Measurements from ENCODE around the gene HRH2. TPM values are rescaled to one million over a fixed set of nuclear protein-coding genes. Genes with fewer than 3 reads are reported as not detected.
"Not testable (repeated sequence)": the region's sequence is repeated elsewhere in the genome, so short reads cannot be mapped to it uniquely, and the experiment has no call there.

Gene HRH2
- total RNA-seq, 1 experiment from 2014 or later = 9.3 TPM

DNA sequence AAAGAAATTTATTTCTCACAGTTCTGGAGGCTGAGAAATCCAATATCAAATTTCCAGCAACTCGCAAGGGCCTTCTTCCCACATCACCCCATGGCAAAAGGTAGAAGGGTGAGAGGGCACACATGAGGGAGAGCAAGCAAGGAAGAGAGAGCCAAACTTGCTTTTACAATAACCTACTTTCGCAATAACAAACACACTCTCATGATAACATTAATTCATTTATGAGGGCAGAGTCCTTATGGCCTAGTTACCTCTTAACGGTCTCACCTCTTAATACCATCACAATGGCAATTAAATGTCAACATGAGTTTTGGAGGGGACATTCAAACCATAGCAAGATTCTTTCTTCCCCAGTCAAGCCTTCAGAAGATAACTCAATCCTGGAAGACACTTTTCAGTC lies 11.6 kb upstream of the HRH2 start:
- H3K27me3 Mint-ChIP-seq (ENCODE audit: low read depth) = peaks cover 9% of the 10 kb centered on the region; the same call in 1 of the 2 replicates
- ATAC-seq = no peak
- no peak overlapping the region for H3K4me3 Mint-ChIP-seq
- H3K9me3 Mint-ChIP-seq = peaks cover 51% of the 10 kb centered on the region
- peaks cover 48% of the 10 kb centered on the region for H3K36me3 Mint-ChIP-seq
- ChIA-PET CTCF (interaction anchor here (0.9 kb wide), 1 partner anchor 51 kb away, joined by 3 read pairs; no protein-coding TSS in a partner anchor), POLR2A (no interaction called here)
- TF ChIP-seq, protein P1, sequence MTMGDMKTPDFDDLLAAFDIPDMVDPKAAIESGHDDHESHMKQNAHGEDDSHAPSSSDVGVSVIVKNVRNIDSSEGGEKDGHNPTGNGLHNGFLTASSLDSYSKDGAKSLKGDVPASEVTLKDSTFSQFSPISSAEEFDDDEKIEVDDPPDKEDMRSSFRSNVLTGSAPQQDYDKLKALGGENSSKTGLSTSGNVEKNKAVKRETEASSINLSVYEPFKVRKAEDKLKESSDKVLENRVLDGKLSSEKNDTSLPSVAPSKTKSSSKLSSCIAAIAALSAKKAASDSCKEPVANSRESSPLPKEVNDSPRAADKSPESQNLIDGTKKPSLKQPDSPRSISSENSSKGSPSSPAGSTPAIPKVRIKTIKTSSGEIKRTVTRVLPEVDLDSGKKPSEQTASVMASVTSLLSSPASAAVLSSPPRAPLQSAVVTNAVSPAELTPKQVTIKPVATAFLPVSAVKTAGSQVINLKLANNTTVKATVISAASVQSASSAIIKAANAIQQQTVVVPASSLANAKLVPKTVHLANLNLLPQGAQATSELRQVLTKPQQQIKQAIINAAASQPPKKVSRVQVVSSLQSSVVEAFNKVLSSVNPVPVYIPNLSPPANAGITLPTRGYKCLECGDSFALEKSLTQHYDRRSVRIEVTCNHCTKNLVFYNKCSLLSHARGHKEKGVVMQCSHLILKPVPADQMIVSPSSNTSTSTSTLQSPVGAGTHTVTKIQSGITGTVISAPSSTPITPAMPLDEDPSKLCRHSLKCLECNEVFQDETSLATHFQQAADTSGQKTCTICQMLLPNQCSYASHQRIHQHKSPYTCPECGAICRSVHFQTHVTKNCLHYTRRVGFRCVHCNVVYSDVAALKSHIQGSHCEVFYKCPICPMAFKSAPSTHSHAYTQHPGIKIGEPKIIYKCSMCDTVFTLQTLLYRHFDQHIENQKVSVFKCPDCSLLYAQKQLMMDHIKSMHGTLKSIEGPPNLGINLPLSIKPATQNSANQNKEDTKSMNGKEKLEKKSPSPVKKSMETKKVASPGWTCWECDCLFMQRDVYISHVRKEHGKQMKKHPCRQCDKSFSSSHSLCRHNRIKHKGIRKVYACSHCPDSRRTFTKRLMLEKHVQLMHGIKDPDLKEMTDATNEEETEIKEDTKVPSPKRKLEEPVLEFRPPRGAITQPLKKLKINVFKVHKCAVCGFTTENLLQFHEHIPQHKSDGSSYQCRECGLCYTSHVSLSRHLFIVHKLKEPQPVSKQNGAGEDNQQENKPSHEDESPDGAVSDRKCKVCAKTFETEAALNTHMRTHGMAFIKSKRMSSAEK (CRISPR knock-in tag; IDR thresholded peaks at IDR 0.05; ENCODE audit: borderline replicate concordance) = no peak
- H3K4me1 Mint-ChIP-seq = no peaks in the 10 kb centered on the region; the same call in 1 of the 2 replicates
- H3K27ac Mint-ChIP-seq = no peak overlapping the region
- no peak for DNase-seq (ENCODE audit: low spot score)

DNA sequence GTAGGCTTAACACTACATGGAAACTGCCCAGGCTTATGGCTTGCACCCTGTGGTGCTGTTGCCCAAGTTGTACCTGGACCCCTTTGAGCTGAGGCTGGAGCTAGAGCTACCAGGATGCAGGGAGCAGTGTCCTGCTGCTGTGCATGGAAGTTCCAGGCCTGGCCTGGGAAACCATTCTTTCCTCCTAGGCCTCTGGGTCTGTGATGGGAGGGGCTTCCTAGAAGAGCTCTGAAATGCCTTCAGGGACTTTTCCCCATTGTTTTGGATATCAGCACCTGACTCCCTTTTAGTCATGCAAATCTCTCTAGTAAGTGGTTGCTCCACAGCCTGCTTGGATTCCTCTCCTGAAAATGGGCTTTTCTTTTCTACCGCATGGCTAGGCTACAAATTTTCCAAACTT lies 7.9 kb upstream of the HRH2 start:
- ATAC-seq = peak; percentile 44; the same call in 1 of the 2 replicates
- TF ChIP-seq FOXJ3 (CRISPR knock-in tag; IDR thresholded peaks at IDR 0.05; ENCODE audit: borderline replicate concordance) (no peak), NFYB (CRISPR knock-in tag; conservative IDR thresholded peaks at IDR 0.05; ENCODE audit: low read depth) (no peak), GABPB1 (CRISPR knock-in tag; IDR thresholded peaks at IDR 0.05) (no peak), NR1H2 (CRISPR knock-in tag; IDR thresholded peaks at IDR 0.05) (no peak), TEAD1 (CRISPR knock-in tag; IDR thresholded peaks at IDR 0.05) (no peak), SOX15 (CRISPR knock-in tag; IDR thresholded peaks at IDR 0.05) (no peak), CBFB (CRISPR knock-in tag; IDR thresholded peaks at IDR 0.05; ENCODE audit: low read depth) (no peak)
- TF ChIP-seq, protein P2, sequence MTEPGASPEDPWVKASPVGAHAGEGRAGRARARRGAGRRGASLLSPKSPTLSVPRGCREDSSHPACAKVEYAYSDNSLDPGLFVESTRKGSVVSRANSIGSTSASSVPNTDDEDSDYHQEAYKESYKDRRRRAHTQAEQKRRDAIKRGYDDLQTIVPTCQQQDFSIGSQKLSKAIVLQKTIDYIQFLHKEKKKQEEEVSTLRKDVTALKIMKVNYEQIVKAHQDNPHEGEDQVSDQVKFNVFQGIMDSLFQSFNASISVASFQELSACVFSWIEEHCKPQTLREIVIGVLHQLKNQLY (CRISPR knock-in tag; IDR thresholded peaks at IDR 0.05) = no peak
- TF ChIP-seq, protein P3, sequence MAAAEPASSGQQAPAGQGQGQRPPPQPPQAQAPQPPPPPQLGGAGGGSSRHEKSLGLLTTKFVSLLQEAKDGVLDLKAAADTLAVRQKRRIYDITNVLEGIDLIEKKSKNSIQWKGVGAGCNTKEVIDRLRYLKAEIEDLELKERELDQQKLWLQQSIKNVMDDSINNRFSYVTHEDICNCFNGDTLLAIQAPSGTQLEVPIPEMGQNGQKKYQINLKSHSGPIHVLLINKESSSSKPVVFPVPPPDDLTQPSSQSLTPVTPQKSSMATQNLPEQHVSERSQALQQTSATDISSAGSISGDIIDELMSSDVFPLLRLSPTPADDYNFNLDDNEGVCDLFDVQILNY (CRISPR knock-in tag; IDR thresholded peaks at IDR 0.05) = no peak
- Mint-ChIP-seq H3K27me3 (ENCODE audit: low read depth) (peaks cover 20% of the 10 kb centered on the region), H3K27ac (no peak overlapping the region), H3K4me1 (peaks cover 15% of the 10 kb centered on the region), H3K36me3 (peaks cover 56% of the 10 kb centered on the region), H3K4me3 (no peak overlapping the region), H3K9me3 (peaks cover 64% of the 10 kb centered on the region)
- DNase-seq (ENCODE audit: low spot score) = no peak
- ChIA-PET CTCF (interaction anchor here (2.4 kb wide), 1 partner anchor 116 kb away, joined by 10 read pairs; no protein-coding TSS in a partner anchor), POLR2A (no interaction called here)

DNA sequence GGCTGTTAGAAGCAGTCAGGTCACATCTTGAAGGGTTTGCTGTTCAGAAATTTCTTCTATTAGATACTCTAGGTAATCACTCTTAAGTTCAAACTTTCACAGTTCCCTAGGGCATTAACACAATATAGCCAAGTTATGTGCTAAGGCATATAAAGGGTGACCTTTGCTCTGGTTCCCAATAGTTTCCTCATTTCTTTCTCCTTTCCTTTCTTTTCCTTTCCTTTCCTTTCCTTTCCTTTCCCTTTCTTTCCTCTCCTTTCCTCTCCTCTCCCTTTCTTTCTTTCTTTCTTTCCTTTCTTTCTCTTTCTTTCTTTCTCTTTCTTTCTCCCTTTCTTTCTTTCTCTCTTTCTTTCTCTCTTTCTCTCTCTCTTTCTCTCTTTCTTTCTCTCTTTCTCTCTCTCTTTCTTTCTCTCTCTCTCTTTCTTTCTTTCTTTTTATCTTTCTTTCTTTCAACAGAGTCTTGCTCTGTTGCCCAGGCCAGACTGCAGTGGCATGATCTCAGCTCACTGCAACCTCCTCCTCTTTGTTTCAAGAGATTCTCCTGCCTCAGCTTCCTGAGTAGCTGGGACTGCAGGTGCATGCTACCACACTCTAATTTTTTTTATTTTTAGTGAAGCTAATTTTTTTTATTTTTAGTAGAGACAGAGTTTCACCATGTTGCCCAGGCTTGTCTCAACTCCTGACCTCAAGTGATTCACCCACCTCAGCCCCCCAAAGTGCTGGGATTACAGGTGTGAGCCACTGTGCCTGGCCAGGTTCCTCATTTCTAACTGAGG lies 7.3 kb upstream of the HRH2 start:
- ATAC-seq; POLR2A ChIA-PET; DNase-seq (ENCODE audit: low spot score); H3K4me3 Mint-ChIP-seq; H3K27ac Mint-ChIP-seq: not testable (repeated sequence)
- CTCF ChIA-PET = interaction anchor here (2.4 kb wide), 1 partner anchor 117 kb away, joined by 10 read pairs; no protein-coding TSS in a partner anchor
- H3K4me1 Mint-ChIP-seq = peaks cover 15% of the 10 kb centered on the region
- H3K27me3 Mint-ChIP-seq (ENCODE audit: low read depth) = peaks cover 22% of the 10 kb centered on the region
- H3K9me3 Mint-ChIP-seq = peaks cover 64% of the 10 kb centered on the region
- peaks cover 56% of the 10 kb centered on the region for H3K36me3 Mint-ChIP-seq
- TF ChIP-seq, protein P4, sequence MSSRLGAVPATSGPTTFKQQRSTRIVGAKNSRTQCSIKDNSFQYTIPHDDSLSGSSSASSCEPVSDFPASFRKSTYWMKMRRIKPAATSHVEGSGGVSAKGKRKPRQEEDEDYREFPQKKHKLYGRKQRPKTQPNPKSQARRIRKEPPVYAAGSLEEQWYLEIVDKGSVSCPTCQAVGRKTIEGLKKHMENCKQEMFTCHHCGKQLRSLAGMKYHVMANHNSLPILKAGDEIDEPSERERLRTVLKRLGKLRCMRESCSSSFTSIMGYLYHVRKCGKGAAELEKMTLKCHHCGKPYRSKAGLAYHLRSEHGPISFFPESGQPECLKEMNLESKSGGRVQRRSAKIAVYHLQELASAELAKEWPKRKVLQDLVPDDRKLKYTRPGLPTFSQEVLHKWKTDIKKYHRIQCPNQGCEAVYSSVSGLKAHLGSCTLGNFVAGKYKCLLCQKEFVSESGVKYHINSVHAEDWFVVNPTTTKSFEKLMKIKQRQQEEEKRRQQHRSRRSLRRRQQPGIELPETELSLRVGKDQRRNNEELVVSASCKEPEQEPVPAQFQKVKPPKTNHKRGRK (CRISPR knock-in tag; IDR thresholded peaks at IDR 0.05; ENCODE audit: borderline replicate concordance) = peak; percentile 73; the same call in 1 of the 2 replicates

All from WTC11 (cell line).